Stimulated activated effector memory CD8-positive, alpha-beta T cell treated with anti-CD3 and anti-CD28 coated beads, Interleukin-12 subunit alpha, Interleukin-12 subunit beta, amount 100 ng/mL, for 72 hours (primary cell): ENCODE measurements around the gene ZNF385D.

Experiments
- ATAC-seq: fragments of 150-1000 bp; cut with Tn5 transposase; 2 replicates; pipeline ENCODE4 v1.10.0; 2021
- DNase-seq, 2 donors: peaks; one replicate each; pipeline ENCODE4 v3.0.0; 2021 to 2022; ENCODE audit warnings: low spot score in 2 of 2
- H3K27ac Mint-ChIP-seq: one replicate; pipeline ENCODE4 v1.8.0; 2022; ENCODE audit warnings: mild to moderate bottlenecking, mixed read lengths
- H3K36me3 Mint-ChIP-seq: one replicate; pipeline ENCODE4 v1.8.0; 2022; ENCODE audit warnings: mild to moderate bottlenecking, mixed read lengths
- H3K4me1 Mint-ChIP-seq: one replicate; pipeline ENCODE4 v1.8.0; 2022; ENCODE audit warnings: mixed read lengths
- H3K4me3 Mint-ChIP-seq: one replicate; pipeline ENCODE4 v1.8.0; 2022; ENCODE audit warnings: mild to moderate bottlenecking, mixed read lengths
- H3K9me3 Mint-ChIP-seq: one replicate; pipeline ENCODE4 v1.8.0; 2022; ENCODE audit warnings: mixed read lengths

Gene ZNF385D

DNA sequence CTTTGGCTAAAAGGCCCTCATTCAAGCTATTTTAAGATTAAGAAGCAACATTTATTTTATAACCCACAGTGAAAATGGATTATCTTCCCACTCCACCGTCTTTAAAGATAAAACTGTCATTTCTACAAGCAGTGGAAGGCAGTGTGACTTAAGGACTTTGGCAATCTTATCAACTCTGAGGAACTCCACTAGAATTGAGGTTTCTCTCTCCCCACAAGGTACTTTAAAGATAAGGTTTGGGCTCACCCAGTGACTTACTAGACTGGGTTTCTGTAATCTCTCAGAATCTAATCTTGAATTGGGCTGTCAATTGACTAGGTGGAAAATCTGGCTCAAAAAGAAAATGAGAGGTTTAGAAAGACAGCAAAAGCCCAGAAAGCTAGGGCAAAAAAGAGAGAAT lies 21.7 kb downstream of the ZNF385D start:
- DNase-seq (no peak), ATAC-seq (no peak)
- H3K4me1 Mint-ChIP-seq: no peaks in the 10 kb centered on the region
- no peaks in the 10 kb centered on the region for H3K36me3 Mint-ChIP-seq
- peaks cover 12% of the 10 kb centered on the region for H3K9me3 Mint-ChIP-seq
- no peak overlapping the region for H3K27ac Mint-ChIP-seq
- H3K4me3 Mint-ChIP-seq: no peak overlapping the region

DNA sequence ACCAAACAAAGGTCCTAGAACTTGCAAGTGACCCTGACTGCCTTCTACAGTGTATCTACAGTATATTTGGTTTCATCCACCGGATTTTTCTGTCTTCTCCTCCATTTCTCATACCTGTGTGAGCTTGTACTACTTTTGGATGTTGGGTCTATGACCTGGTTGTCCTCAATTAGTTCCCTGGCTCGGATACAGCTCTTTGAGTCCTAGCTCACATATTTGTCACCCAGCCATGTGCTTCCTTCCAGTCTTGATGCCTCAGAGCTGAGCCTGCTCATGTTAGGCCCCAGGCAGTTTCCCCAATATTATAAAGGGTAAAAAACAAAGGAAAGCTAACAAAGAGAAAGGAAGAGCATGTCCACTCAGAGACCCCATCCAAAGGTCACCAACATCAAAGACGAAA lies 28.2 kb downstream of the ZNF385D start:
- Mint-ChIP-seq H3K4me3 (no peak overlapping the region), H3K27ac (no peak overlapping the region), H3K4me1 (no peaks in the 10 kb centered on the region), H3K9me3 (peaks cover 20% of the 10 kb centered on the region), H3K36me3 (no peaks in the 10 kb centered on the region)
- ATAC-seq (no peak), DNase-seq (no peak)

DNA sequence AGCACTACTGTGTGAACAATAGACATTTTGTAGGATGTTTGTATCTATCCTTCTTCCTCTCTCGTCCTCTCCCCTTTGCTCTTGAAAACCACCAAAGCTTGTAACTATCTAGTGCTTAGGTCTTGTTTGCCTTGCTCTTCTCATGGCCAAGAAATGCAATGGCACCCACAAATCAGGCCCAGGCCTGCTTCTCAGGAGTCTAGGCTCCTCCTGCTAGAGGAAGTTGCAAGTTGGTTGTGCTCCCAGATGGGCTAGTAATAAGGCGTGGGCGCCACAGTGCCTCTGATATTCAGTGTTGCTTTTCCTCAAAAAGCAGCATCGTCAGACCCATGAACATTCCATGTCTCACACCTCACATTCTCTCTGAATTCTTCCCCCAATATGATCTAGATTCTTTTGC lies 28.7 kb downstream of the ZNF385D start:
- ATAC-seq (no peak), DNase-seq (no peak)
- Mint-ChIP-seq H3K4me3 (no peak overlapping the region), H3K27ac (no peak overlapping the region), H3K4me1 (no peaks in the 10 kb centered on the region), H3K36me3 (no peaks in the 10 kb centered on the region), H3K9me3 (peaks cover 20% of the 10 kb centered on the region)

DNA sequence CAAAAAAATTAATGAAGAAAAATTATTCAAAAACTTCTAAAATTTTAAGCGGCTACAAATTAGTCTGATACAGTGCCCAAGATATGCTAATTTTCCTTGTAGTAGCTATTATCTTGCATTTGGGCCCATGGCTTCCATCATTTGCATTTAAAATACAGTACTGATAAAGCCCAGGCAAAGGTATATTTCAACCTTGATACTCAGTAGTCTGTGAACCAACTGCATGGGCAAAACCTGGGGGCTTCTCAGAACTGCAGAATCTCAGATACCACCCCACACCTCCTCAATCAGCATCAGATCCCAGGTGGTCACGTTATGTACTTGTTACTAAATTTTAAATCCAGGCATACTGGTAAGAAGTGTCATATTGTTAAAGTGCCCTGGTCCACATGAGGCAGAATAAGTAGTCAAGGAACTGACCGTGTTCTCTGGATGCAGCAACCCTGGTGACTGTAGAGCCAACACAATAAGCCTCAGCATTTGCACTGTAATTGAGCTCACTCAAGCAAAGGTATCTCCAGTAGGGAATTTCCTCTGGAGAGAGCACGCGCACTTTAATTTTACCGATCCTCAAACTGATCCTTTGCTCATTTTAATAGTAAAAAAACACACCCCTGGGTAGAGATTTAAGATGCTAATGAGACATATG lies 31.9 kb downstream of the ZNF385D start:
- no peaks in the 10 kb centered on the region for H3K36me3 Mint-ChIP-seq
- no peak overlapping the region for H3K27ac Mint-ChIP-seq
- DNase-seq: no peak
- peaks cover 18% of the 10 kb centered on the region for H3K9me3 Mint-ChIP-seq
- no peak for ATAC-seq
- no peak overlapping the region for H3K4me3 Mint-ChIP-seq
- no peaks in the 10 kb centered on the region for H3K4me1 Mint-ChIP-seq

DNA sequence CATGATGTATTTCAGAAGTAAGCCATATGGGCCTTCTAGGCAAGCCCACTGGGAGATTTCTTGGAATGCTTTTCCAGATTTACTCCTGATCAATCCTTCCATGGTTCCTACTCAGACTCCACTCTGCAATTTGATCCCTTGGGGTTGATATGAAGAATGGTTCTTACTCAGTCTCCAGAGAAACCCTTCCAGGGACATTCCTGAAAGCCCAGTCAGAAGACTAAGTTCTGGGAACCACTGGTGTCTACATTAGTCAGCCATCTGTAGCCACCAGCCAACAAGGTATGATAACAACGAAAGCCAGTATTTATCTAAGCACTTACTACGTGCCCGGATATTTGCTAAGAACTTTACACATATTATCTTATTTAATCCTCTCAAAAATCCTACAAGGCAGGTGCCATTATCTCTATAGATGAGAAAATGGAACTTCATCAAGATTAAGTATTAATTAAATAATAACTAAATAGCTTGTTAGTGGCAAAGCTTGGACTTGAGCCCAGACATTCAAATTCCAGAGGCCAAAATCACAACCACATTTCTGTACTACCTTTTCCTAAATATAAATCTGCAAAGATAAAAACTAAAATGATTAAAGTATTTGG lies 32.7 kb downstream of the ZNF385D start:
- no peak for ATAC-seq

DNA sequence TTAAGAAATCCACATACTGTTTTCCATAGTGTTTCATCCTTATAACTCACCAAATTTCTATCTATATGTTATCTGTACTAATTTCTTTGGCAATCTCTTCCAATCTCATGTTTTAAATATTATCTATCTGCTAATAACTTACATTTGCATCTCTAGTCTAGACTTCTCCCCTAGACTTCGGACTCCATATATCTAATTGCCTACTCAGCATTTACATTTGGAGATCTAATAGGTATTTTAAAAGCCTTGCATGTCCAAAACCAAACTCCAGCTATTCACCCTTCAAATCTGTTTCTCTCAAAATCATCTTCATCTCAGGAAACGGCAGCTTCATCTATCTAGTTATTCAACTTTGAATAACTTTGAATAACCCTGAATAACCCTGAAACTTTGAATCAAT lies 35.3 kb downstream of the ZNF385D start:
- Mint-ChIP-seq H3K9me3 (peaks cover 8% of the 10 kb centered on the region), H3K36me3 (no peaks in the 10 kb centered on the region), H3K4me1 (no peaks in the 10 kb centered on the region), H3K27ac (no peak overlapping the region), H3K4me3 (no peak overlapping the region)
- DNase-seq (no peak), ATAC-seq (no peak)

More for the DNA sequence above, 32.7 kb downstream of the ZNF385D start:
- Mint-ChIP-seq H3K27ac (no peak overlapping the region), H3K36me3 (no peaks in the 10 kb centered on the region), H3K9me3 (peaks cover 13% of the 10 kb centered on the region), H3K4me3 (no peak overlapping the region), H3K4me1 (no peaks in the 10 kb centered on the region)
- no peak for DNase-seq

DNA sequence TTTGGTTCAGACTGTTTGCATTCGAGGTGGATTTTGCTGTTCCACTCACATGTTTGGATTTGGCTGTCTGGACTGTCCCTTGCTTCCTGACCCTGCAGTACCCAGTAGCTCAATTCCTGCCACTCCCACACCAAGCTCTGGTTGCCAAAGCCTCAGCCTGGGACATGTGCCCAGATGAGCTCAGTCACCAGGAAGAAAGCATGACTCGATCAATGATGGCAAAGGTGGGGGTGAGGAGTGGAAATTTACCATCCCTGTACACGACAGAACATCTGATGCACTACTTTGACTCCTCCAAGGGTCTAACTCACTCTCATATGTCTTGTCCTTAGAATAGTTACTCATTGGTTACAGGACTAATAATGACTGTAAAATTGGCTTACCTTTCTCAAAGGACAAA lies 45.2 kb downstream of the ZNF385D start:
- Mint-ChIP-seq H3K9me3 (peaks cover 23% of the 10 kb centered on the region), H3K4me3 (no peak overlapping the region), H3K27ac (no peak overlapping the region), H3K36me3 (no peaks in the 10 kb centered on the region), H3K4me1 (no peaks in the 10 kb centered on the region)
- ATAC-seq (no peak), DNase-seq (no peak)

DNA sequence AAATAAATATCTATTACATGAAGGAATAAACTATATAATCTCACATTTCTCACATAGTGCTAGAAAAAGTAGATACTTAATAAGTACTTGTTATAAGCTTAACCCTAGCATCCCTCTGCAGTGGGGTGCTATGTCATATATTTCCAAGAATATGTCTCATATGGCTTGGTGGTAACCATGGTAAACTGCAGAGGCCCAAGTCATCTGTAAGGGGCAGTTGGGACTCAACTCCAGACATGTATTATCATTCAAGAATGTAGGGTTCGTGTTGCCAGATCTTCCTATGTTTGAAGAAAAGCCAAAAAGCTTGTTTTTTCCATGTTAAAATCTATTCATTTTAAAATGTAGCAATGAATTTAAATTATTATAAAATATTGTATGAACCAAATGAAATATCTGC lies 46.2 kb downstream of the ZNF385D start:
- Mint-ChIP-seq H3K27ac (no peak overlapping the region), H3K36me3 (no peaks in the 10 kb centered on the region), H3K9me3 (peaks cover 21% of the 10 kb centered on the region), H3K4me3 (no peak overlapping the region), H3K4me1 (no peaks in the 10 kb centered on the region)
- ATAC-seq (no peak), DNase-seq (no peak)

DNA sequence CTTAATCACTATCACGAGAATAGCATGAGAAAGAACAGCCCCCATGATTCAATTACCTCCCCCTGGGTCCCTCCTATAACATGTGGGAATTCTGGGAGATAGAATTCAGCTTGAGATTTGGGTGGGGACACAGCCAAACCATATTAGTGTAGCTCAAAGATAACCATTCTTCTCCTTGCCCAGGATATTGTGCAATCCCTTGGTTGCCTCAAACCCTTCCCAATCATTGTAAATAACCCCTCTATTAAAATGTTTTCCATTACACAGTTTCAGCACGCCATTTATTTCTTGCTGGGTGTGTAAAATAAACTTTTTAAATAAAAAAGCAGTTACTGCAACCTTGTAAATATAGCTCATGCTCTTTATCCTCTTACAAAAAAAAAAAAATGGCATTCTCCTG lies 47.7 kb downstream of the ZNF385D start:
- no peak for DNase-seq
- no peaks in the 10 kb centered on the region for H3K36me3 Mint-ChIP-seq
- no peak for ATAC-seq
- H3K27ac Mint-ChIP-seq: no peak overlapping the region
- peaks cover 20% of the 10 kb centered on the region for H3K9me3 Mint-ChIP-seq
- no peaks in the 10 kb centered on the region for H3K4me1 Mint-ChIP-seq
- no peak overlapping the region for H3K4me3 Mint-ChIP-seq

DNA sequence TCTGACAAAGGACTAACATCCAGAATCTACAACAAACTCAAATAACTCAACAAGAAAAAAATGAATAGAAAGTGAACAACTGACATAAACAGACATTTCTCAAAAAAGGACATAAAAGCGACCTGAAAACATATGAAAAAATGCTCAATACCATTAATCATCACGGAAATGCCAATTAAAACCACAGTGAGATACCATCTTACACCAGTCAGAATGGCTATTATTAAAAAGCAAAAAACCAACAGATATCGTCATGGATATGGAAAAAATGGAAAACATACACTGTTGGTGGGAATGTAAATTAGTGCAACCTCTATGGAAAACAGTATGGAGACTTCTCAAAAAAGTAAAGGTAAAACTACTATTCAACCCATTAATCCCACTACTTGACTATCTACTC lies 53.3 kb downstream of the ZNF385D start:
- no peaks in the 10 kb centered on the region for H3K36me3 Mint-ChIP-seq
- H3K27ac Mint-ChIP-seq: no peak overlapping the region
- peaks cover 7% of the 10 kb centered on the region for H3K9me3 Mint-ChIP-seq
- DNase-seq (no peak), ATAC-seq (no peak)
- H3K4me3 Mint-ChIP-seq: no peak overlapping the region
- no peaks in the 10 kb centered on the region for H3K4me1 Mint-ChIP-seq

DNA sequence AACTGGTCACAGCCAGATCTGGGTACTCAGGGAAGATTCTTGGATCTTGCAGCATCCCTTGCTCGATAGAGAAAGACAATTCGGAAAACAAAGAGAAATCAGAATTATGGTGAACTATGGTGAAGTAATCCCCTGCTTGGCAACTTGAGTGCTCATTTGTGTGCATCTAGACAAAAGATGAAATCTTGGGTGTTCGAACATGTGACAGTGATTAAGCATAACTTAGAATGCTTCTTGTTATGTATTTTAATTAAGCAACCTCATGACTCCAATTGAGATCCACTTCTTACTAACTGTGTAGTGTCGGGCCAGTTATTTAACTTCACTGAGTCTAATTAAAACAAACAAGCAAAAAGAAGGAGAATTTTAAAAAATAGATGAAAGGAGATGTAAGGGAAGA lies 56.5 kb downstream of the ZNF385D start:
- H3K4me3 Mint-ChIP-seq: no peak overlapping the region
- H3K36me3 Mint-ChIP-seq: no peaks in the 10 kb centered on the region
- no peak for DNase-seq
- no peak overlapping the region for H3K27ac Mint-ChIP-seq
- no peak for ATAC-seq
- H3K4me1 Mint-ChIP-seq: no peaks in the 10 kb centered on the region
- H3K9me3 Mint-ChIP-seq: peaks cover 22% of the 10 kb centered on the region

DNA sequence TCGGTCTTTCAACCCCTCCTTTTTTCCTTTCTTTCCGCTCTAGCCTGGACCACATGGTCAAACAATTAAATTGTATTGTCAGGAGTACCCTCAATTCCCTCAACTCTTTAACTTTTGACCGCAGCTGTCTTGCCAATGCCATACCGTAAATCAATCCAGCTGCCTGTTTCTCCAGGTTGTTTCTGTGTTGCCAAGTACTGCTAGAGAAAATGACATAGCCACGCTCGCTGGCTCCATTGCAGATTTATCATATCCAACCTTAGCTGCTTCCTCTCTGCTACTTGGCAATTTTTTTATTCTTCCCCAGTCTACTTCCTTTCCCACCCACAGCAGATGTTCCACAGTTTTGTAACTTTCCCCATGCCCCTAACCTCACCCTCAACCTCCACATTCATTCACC lies 60.0 kb downstream of the ZNF385D start:
- Mint-ChIP-seq H3K4me1 (no peaks in the 10 kb centered on the region), H3K27ac (no peak overlapping the region), H3K9me3 (peaks cover 22% of the 10 kb centered on the region), H3K36me3 (no peaks in the 10 kb centered on the region), H3K4me3 (no peak overlapping the region)
- DNase-seq (no peak), ATAC-seq (no peak)

DNA sequence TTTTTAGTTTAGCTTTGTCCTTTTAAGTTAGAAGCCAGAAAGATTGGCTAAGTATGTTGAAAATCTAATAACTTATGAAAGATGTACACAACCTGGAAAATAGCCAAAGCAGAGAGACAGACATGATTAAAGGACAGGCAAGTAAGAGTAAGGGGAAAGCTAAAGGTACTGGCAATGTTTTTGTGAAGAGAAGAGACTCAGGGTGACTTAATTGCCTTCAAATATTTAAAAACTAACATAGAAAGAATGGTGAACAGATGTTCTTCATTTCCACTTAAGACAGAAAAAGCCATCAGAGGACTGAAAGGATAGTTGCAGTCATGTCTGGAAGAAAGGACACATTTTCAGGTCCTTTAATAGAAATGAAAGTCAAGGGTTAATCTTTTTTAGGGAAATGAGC lies 68.8 kb downstream of the ZNF385D start:
- Mint-ChIP-seq H3K4me1 (no peaks in the 10 kb centered on the region), H3K27ac (no peak overlapping the region), H3K4me3 (no peak overlapping the region), H3K9me3 (peaks cover 16% of the 10 kb centered on the region), H3K36me3 (no peaks in the 10 kb centered on the region)
- no peak for ATAC-seq
- no peak for DNase-seq

DNA sequence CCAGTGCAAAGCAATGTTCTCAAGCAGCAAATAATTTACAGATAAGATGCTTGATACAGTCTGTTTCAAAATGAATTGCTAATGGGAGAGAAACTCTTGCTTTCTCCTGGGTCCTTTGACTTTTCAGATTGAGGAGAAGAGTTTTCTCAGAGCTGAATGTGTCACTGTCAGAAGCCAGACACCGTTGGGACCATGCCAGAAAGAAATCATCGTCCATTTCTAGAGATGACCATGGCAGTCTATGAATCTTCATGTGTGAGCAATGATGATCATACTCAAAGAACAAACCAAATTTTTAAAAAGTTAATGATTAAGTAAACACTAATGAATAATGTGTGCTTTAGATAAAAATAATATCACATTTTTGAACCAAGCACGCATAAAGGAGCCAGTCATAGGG lies 77.6 kb downstream of the ZNF385D start:
- no peak for ATAC-seq
- no peaks in the 10 kb centered on the region for H3K4me1 Mint-ChIP-seq
- H3K4me3 Mint-ChIP-seq: no peak overlapping the region
- H3K27ac Mint-ChIP-seq: no peak overlapping the region
- H3K9me3 Mint-ChIP-seq: peaks cover 6% of the 10 kb centered on the region
- H3K36me3 Mint-ChIP-seq: no peaks in the 10 kb centered on the region
- no peak for DNase-seq

DNA sequence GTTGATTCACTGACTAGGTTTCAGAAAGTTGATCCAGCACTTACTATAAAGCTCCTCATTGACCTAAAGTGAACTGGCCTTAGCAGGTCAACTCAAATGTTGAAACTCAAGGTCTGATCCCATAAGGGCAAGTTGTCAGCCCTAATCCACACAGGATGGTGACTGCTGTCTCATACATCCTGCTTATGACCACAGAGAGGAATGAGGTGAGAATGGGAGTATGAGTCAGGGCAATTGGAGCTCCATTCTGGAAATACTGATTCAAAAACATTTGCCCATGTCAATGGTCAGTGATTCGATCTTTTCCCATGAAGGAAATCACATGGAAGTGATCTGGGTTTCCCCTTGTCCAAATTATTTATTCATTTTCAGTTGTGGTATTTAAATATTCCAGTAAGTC lies 78.7 kb downstream of the ZNF385D start:
- no peaks in the 10 kb centered on the region for H3K36me3 Mint-ChIP-seq
- H3K9me3 Mint-ChIP-seq: peaks cover 6% of the 10 kb centered on the region
- DNase-seq (no peak), ATAC-seq (no peak)
- no peak overlapping the region for H3K4me3 Mint-ChIP-seq
- no peak overlapping the region for H3K27ac Mint-ChIP-seq
- no peaks in the 10 kb centered on the region for H3K4me1 Mint-ChIP-seq

DNA sequence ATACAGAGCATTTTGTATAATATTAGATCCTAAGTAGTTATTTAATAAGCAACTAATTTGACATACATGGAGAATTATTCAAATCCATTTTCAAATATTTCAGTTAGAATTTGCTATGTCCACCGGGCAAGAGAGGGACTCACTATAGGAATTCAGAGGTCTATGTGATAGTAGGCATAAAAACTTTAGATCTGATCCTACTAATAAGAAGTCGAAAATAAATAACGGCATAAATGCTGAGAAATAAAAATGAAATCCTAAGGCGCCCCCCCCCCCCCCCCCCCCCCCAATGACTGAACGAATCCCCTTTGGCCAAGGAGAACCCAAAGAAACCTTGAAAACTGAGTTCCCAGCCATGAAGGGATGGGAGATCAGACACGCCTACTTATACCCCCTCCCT lies 80.6 kb downstream of the ZNF385D start:
- DNase-seq (no peak), ATAC-seq (no peak)
- Mint-ChIP-seq H3K4me1 (no peaks in the 10 kb centered on the region), H3K9me3 (peaks cover 2% of the 10 kb centered on the region), H3K27ac (no peak overlapping the region), H3K4me3 (no peak overlapping the region), H3K36me3 (no peaks in the 10 kb centered on the region)

DNA sequence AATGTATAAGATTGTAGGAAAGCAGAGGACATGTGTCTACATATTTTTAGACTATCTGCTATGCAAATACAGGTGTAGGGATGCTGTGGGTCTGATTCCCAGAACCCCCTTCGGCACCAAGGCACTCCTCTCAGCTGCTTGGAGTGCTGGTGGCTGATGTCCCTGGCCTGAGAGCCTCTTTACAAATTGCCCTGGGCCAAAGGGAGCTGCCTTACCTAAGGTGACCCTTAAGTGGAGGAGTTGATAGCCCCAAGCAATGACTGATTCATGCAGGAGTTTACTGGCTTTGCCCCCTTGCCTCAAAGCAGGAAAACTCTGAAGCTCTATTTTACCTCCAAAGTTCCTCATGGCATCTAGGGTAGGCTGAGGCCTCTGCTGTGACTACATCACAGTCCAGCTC lies 83.0 kb downstream of the ZNF385D start:
- ATAC-seq (no peak), DNase-seq (no peak)
- Mint-ChIP-seq H3K36me3 (no peaks in the 10 kb centered on the region), H3K4me3 (no peak overlapping the region), H3K27ac (no peak overlapping the region), H3K9me3 (peaks cover 2% of the 10 kb centered on the region), H3K4me1 (no peaks in the 10 kb centered on the region)
